ENCODE measurements around the gene FNIP2. TPM values are rescaled to one million over a fixed set of nuclear protein-coding genes. Genes with fewer than 3 reads are reported as not detected.

The FNIP2 gene
- polyA plus RNA-seq, 5 donors = 19.5 to 34.6 (median 29.0) TPM

- no peak for DNase-seq
Observed at GRCh38 chr4:158760866-158761265, 8.0 kb upstream of the FNIP2 start.

GRCh38 chr4:158762553-158762952 lies 6.3 kb upstream of the FNIP2 start:
- no peak for DNase-seq

- DNase-seq = no peak
Observed at GRCh38 chr4:158763462-158763861, 5.4 kb upstream of the FNIP2 start.

GRCh38 chr4:158766434-158767044 lies 2.3 kb upstream of the FNIP2 start:
- no peak for DNase-seq

DNA sequence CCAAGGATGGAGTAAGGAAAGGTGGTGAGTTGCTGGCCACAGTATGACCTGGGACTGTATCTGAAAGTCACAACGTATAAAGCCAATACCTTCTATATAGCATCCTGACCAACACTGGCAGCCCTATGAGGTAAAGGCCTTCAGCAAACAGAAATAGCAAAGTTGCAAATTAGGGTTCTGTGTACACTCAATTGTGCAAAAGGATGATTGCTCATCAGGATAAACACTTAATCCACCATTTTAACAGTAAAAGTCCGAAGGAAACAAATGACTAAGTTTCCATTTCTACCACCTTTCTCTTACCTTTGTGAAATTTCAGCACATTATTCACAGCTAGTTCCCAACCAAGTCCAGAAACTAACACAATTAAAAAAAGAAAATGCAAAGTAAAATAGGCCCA lies 1.4 kb upstream of the FNIP2 start:
- DNase-seq = no peak

GRCh38 chr4:158769175-158769921 lies 522 bp downstream of the FNIP2 start:
- peak; percentile 35 to 43 for DNase-seq

DNA sequence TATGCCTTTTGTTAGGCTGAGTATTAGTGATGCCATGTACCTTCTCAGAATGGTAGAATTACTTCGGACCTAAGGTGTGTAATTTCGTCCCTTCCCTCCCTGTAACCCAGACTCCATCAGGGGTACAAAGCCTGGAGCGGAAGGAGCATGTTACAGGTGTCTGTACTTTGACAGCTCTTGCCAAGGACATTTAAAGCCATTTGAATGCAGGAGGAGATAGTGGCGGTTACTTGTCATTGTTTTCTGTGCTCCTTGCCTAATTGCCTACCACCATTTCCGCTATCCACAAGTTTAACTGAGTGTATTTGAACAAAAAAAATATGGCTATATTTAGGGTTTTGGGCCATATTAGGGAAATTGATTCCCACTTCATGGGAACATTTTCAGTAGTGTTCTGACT lies 1.8 kb downstream of the FNIP2 start:
- DNase-seq = no peak

- no peak for DNase-seq
Observed at GRCh38 chr4:158771776-158772175, 3.0 kb downstream of the FNIP2 start.

DNA sequence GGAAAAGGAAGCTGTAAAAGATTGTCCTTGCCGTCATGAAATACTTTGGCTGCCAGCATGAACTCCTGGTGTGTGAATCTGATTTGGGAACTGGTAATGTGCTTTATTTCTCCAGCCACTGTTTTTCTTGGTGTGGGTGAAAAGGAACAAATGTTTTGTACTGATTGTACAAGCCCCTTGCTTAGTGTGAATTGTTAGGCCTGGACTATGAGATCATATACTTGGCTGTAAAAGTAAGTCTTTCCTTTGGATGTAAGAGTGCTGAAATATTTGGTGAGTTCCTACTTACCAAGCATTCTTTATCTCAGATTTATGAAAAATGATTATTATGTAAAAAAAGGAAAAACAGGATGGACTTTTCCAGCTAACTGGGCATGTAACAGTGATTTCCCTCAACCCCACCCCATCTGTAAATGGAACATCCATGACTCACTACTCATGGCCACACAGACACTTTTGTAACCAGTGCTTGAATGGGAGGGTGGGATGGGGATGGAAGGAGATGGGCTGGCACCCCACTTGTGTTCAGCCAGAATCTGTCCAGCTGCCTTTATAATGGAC lies 6.3 kb downstream of the FNIP2 start:
- peak in 1 of 2 donors; percentile 31 for DNase-seq

GRCh38 chr4:158776106-158776505 lies 7.3 kb downstream of the FNIP2 start:
- no peak for DNase-seq

- DNase-seq = no peak
Observed at GRCh38 chr4:158777423-158778155, 8.8 kb downstream of the FNIP2 start.

DNA sequence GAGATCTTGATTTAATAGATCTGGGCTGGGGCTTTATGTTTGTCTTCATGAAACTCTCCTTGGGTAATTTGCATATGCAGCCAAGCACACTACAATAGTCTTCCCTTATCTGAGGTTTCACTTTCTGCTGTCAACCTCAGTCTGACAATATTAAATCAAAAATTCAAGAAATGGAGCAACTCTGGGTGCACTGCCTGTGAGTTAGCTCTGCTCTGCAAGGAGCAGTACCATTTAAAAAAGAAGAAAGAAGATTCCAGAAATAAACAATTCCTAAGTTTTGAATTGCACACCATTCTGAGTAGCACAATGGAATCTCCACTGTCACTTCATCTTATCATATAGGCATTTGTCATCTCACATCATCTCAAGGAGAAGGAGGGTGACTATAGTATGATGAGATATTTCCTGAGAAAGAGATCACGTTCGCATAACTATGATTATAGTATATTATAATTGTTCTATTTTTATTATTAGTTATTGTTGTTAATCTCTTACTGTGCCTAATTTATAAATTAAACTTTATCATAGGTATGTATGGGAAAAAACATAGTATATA lies 9.4 kb downstream of the FNIP2 start:
- DNase-seq = no peak

- peak in 1 of 2 donors; percentile 39 for DNase-seq
Observed at GRCh38 chr4:158778712-158779111, 9.9 kb downstream of the FNIP2 start.

DNA sequence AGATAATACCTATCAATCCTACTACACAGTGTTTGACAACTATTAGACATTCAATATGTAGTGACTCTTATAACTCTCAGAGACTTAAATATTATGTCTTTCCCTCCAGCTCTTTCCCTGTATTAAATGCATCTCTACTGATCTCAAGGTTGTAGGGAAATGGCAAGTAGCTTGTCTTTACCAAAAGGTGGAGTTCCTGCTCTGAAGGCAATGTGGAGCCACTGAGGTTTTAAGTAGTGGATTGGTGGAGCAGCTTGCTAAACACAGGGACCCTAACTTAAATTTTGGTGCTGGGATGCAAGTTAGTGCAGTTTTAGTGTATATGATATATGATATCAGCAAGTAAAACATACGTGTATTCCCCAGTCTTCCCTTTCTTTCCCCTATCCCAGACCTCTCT lies 13.1 kb downstream of the FNIP2 start:
- no peak for DNase-seq

DNA sequence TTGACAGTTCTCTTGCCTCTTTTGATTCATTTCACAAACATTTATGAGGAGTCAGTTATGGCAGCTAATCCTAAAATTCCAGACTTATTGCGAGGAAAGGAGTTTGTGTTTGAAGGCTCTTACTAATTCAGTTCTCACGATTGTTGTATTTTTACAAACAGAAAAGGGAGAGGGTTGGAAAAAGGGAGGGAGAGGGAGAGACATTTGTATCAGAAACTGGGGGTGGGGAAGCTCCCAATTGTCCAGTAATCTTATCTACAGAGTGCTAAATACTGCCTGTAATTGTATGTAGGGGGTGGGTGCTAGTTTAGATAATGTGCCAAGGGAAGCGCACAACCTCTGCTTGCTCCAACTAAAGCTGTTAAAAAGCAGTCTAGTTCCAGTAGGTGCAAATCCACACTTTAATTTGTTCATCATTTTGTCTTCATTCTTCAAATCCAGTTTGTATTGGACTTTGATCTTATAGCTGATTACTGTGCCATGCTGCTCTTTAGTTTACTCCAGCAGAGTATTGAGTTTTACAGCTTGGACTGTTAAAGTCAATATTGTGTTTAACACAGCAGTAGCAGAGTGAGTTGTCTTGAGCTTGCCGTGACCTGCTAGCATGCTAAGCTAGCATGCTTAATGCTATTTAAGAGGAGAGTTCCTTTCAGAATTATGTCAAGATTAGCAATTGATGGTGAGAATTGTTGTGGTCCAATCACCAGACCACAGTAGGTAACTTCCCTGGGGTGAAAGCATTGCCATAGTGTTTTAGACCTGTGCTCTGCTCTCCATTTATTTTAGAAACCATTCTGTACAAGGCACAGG lies 13.9 kb downstream of the FNIP2 start:
- DNase-seq = no peak

- DNase-seq = no peak
Observed at GRCh38 chr4:158783785-158784184, 15.0 kb downstream of the FNIP2 start.

DNA sequence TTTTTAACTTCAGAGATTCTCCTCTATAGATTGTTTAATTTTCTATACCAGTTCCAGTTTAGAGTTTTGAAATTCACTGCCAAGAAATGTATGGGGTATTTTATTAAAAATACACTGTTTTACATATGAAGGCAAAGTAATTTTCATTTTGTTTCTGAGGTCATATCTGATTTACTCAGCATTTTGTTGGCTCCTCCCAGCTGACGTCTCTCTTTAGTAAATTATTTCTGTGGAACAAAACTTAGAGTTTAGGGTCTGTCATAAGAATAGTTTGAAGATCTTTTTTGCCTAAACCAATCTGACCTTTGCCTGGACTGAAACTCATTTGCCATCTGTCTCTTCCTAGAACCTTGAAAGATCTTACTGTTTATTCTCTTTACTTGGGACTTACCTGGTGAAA lies 16.9 kb downstream of the FNIP2 start:
- no peak for DNase-seq

- no peak for DNase-seq
Observed at GRCh38 chr4:158786121-158786601, 17.3 kb downstream of the FNIP2 start.

DNA sequence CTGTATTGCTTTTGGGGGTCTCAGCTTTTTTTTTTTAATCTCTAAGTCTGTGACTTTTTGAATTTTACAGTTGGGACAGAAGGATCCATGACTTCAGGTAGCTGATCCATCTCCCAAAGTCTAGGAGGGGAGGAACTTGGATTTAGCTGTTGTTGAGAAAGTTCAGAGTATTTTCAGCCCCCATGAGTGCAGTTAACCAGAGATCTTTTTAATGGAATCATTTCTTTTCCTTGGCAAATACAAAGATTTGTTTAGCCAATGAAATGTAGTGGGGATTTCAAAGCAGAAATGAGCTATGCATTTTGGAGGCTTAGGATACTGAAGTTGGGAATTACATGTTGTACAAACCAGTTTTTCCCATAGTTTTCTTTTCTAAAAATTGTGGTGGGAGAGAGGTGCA lies 18.1 kb downstream of the FNIP2 start:
- no peak for DNase-seq

GRCh38 chr4:158787709-158788475 lies 19.1 kb downstream of the FNIP2 start:
- no peak for DNase-seq
